ENCODE data around the gene CD180.

CD180 gene

GRCh38 chr5:67156976-67157583 lies 39.5 kb downstream of the CD180 start:
- DNase-seq: peak; percentile 63

- DNase-seq: no peak
Measured at GRCh38 chr5:67154556-67155206, 41.9 kb downstream of the CD180 start.

- no peak for DNase-seq
Measured at GRCh38 chr5:67153292-67153691, 43.3 kb downstream of the CD180 start.

GRCh38 chr5:67152400-67152799 lies 44.2 kb downstream of the CD180 start:
- DNase-seq: no peak

GRCh38 chr5:67149951-67150523 lies 46.6 kb downstream of the CD180 start:
- DNase-seq: no peak

- DNase-seq: no peak
Measured at GRCh38 chr5:67149057-67149950, 47.3 kb downstream of the CD180 start.

- no peak for DNase-seq
Measured at GRCh38 chr5:67147760-67148159, 48.8 kb downstream of the CD180 start.

- DNase-seq: no peak
Measured at GRCh38 chr5:67146981-67147380, 49.6 kb downstream of the CD180 start.

- DNase-seq: no peak
Measured at GRCh38 chr5:67146574-67146973, 50.0 kb downstream of the CD180 start.

GRCh38 chr5:67144183-67144639 lies 52.4 kb downstream of the CD180 start:
- DNase-seq: no peak

- DNase-seq: no peak
Measured at GRCh38 chr5:67143549-67143948, 53.0 kb downstream of the CD180 start.

- no peak for DNase-seq
Measured at GRCh38 chr5:67142816-67143215, 53.8 kb downstream of the CD180 start.

- no peak for DNase-seq
Measured at GRCh38 chr5:67141644-67142043, 55.0 kb downstream of the CD180 start.

GRCh38 chr5:67140413-67140812 lies 56.2 kb downstream of the CD180 start:
- no peak for DNase-seq

- DNase-seq: no peak
Measured at GRCh38 chr5:67139030-67139429, 57.6 kb downstream of the CD180 start.

GRCh38 chr5:67135381-67135984 lies 61.1 kb downstream of the CD180 start:
- no peak for DNase-seq

- DNase-seq: no peak
Measured at GRCh38 chr5:67133776-67134175, 62.8 kb downstream of the CD180 start.

GRCh38 chr5:67133217-67133616 lies 63.4 kb downstream of the CD180 start:
- no peak for DNase-seq

GRCh38 chr5:67129768-67130167 lies 66.8 kb downstream of the CD180 start:
- DNase-seq: no peak

Data from stimulated activated CD8-positive, alpha-beta memory T cell treated with anti-CD3 and anti-CD28 coated beads, Interleukin-4, amount 100 ng/mL, for 48 hours (primary cell).